ENCODE measurements around the gene EIF5A. TPM values are rescaled to one million over a fixed set of nuclear protein-coding genes. Genes with fewer than 3 reads are reported as not detected.

The EIF5A gene
- total RNA-seq, 4 donors from 2014 or later, result 115 to 384 (median 273) TPM

GRCh38 chr17:7322520-7323194 is 15.2 kb downstream of the EIF5A start:
- in situ Hi-C loops (cut with MboI; ENCODE audit: low sequenced_read_pairs in 4 of 4), result no loop called here
- no peak for TF ChIP-seq POLR2A (IDR thresholded peaks at IDR 0.05)
- no peak for TF ChIP-seq CTCF (IDR thresholded peaks at IDR 0.05 in 4 of 5, conservative IDR thresholded peaks at IDR 0.05 in 1 of 5)
- no peak for ATAC-seq
- Histone ChIP-seq H3K9me3 (no peaks in the 10 kb centered on the region), H3K27ac (no peak overlapping the region), H3K4me1 (peaks cover 2% of the 10 kb centered on the region in 2 donors), H3K36me3 (peaks cover 0 to 79% of the 10 kb centered on the region in 2 donors), H3K27me3 (no peaks in the 10 kb centered on the region), H3K4me3 (no peak overlapping the region)
- intact Hi-C loops (cut with DNase I; ENCODE audit: low total_unique reads), result no loop called here
- no peak for DNase-seq

GRCh38 chr17:7323731-7324437 is 16.5 kb downstream of the EIF5A start:
- TF ChIP-seq POLR2A (IDR thresholded peaks at IDR 0.05) (no peak), CTCF (IDR thresholded peaks at IDR 0.05 in 4 of 5, conservative IDR thresholded peaks at IDR 0.05 in 1 of 5) (peak; percentile 46 to 83 (median 74))
- DNase-seq (peak in 1 of 2 donors; percentile 42), ATAC-seq (no peak)
- H3K4me3 ChIP-seq, result no peak overlapping the region
- in situ Hi-C loops (cut with MboI; ENCODE audit: low sequenced_read_pairs in 4 of 4), result no loop called here
- H3K4me1 ChIP-seq, result peaks cover 12 to 14% of the 10 kb centered on the region in 2 donors
- H3K27ac ChIP-seq, result no peak overlapping the region
- H3K9me3 ChIP-seq, result no peaks in the 10 kb centered on the region
- no peaks in the 10 kb centered on the region for H3K27me3 ChIP-seq
- intact Hi-C loops (cut with DNase I; ENCODE audit: low total_unique reads), result no loop called here
- peaks cover 0 to 67% of the 10 kb centered on the region in 2 donors for H3K36me3 ChIP-seq

GRCh38 chr17:7324438-7324779 is 17.0 kb downstream of the EIF5A start:
- in situ Hi-C loops (cut with MboI; ENCODE audit: low sequenced_read_pairs in 4 of 4) (no loop called here), intact Hi-C loops (cut with DNase I; ENCODE audit: low total_unique reads) (no loop called here)
- H3K36me3 ChIP-seq, result peaks cover 0 to 64% of the 10 kb centered on the region in 2 donors
- H3K27ac ChIP-seq, result no peak overlapping the region
- no peaks in the 10 kb centered on the region for H3K27me3 ChIP-seq
- H3K4me1 ChIP-seq, result peaks cover 12 to 14% of the 10 kb centered on the region in 2 donors
- TF ChIP-seq CTCF (IDR thresholded peaks at IDR 0.05 in 4 of 5, conservative IDR thresholded peaks at IDR 0.05 in 1 of 5) (peak in 2 of 5 experiments; percentile 6 to 9), POLR2A (IDR thresholded peaks at IDR 0.05) (no peak)
- ATAC-seq (no peak), DNase-seq (no peak)
- H3K9me3 ChIP-seq, result no peaks in the 10 kb centered on the region
- no peak overlapping the region for H3K4me3 ChIP-seq

- ATAC-seq (no peak), DNase-seq (no peak)
- intact Hi-C loops (cut with DNase I; ENCODE audit: low total_unique reads), result loop anchor here (5.0 kb wide), 1 partner anchor 237 kb away; the partner anchor contains the start of gene SENP3
- in situ Hi-C loops (cut with MboI; ENCODE audit: low sequenced_read_pairs in 4 of 4), result loop anchor here in 1 of 4 donors (25.0 kb wide), 1 partner anchor 288 kb away; the partner anchor contains the start of genes SLC16A11 and SLC16A13
- H3K27ac ChIP-seq, result no peak overlapping the region
- no peak overlapping the region for H3K4me3 ChIP-seq
- TF ChIP-seq POLR2A (IDR thresholded peaks at IDR 0.05), result no peak
- no peak for TF ChIP-seq CTCF (IDR thresholded peaks at IDR 0.05 in 4 of 5, conservative IDR thresholded peaks at IDR 0.05 in 1 of 5)
- H3K27me3 ChIP-seq, result no peaks in the 10 kb centered on the region
- H3K36me3 ChIP-seq, result peaks cover 0 to 60% of the 10 kb centered on the region in 2 donors
- H3K4me1 ChIP-seq, result peaks cover 12 to 17% of the 10 kb centered on the region in 2 donors
- no peaks in the 10 kb centered on the region for H3K9me3 ChIP-seq
These were observed 17.7 kb downstream of the EIF5A start for GRCh38 chr17:7325031-7325528.

Measured in gastrocnemius medialis (tissue), 4 donors.